H1 (cell line): ENCODE results near the gene SLC5A2. TPM values are rescaled to one million over a fixed set of nuclear protein-coding genes. Genes with fewer than 3 reads are reported as not detected.

Source experiments
- CTCF ChIA-PET: fragments of 300-600 bp; sonication (Branson Sonifier 250); formaldehyde crosslinking; loops from one replicate; lab custom pipeline; 2021; ENCODE audit not compliant: partially characterized antibody; lab: Charles Lee
- POLR2A ChIA-PET: fragments of 300-600 bp; sonication (Branson Sonifier 250); formaldehyde crosslinking; loops from one replicate; lab custom pipeline; 2021; ENCODE audit warnings: inconsistent platforms; ENCODE audit not compliant: partially characterized antibody; lab: Charles Lee
- DNase-seq, 2 experiments: peaks; one replicate each; pipeline versions ENCODE4 v3.0.0 to v3.0.0-alpha.2; 2010 to 2022; ENCODE audit warnings: low spot score in 2 of 2, low read depth in 1 of 2, mixed read lengths in 1 of 2
- FAIRE-seq: peaks from 2 replicates; lab custom pipeline; 2011; peaks lifted over from hg19 to GRCh38; lab: Jason Lieb, UNC
- H2AFZ ChIP-seq: 2 replicates; pipeline ENCODE4 v1.8.1; 2012; ENCODE audit warnings: low read length, inconsistent platforms
- H2AK5ac ChIP-seq: 2 replicates; pipeline ENCODE4 v1.6.1; 2013; ENCODE audit warnings: low read depth, low read length
- H2BK120ac ChIP-seq: replicated peaks from 2 replicates; pipeline ENCODE3; 2013; ENCODE audit warnings: low read depth, low read length, inconsistent platforms
- H2BK12ac ChIP-seq: 2 replicates; pipeline ENCODE4 v1.6.1; 2013; ENCODE audit warnings: low read depth, low read length
- H2BK15ac ChIP-seq: 2 replicates; pipeline ENCODE4 v1.6.1; 2013; ENCODE audit warnings: low read length
- H2BK20ac ChIP-seq: 2 replicates; pipeline ENCODE4 v1.6.1; 2013; ENCODE audit warnings: low read length
- H2BK5ac ChIP-seq: 2 replicates; pipeline ENCODE4 v1.6.1; 2013; ENCODE audit warnings: low read depth, low read length
- H3K14ac ChIP-seq: 2 replicates; pipeline ENCODE4 v1.6.1; 2013; ENCODE audit warnings: inconsistent platforms; ENCODE audit not compliant: insufficient read length
- H3K18ac ChIP-seq: 2 replicates; pipeline ENCODE4 v1.6.1; 2013; ENCODE audit warnings: low read length; ENCODE audit errors: extremely low read depth
- H3K23ac ChIP-seq: 2 replicates; pipeline ENCODE4 v1.6.1; 2013; ENCODE audit warnings: inconsistent platforms; ENCODE audit not compliant: insufficient read length
- H3K23me2 ChIP-seq: 2 replicates; pipeline ENCODE4 v1.6.1; 2013; ENCODE audit warnings: low read depth, low read length
- H3K27ac ChIP-seq: 2 replicates; pipeline ENCODE4 v1.6.1; 2011; ENCODE audit warnings: low read depth, low read length, inconsistent platforms
- H3K27me3 ChIP-seq, 4 experiments: replicated peaks in 1 of 4; 1 replicate in 1 of 4; 2 replicates in 3 of 4; pipeline versions ENCODE4 v1.6.1 to v1.8.1; 2011 to 2013; ENCODE audit warnings: low read length in 3 of 4, mild to moderate bottlenecking in 3 of 4, inconsistent platforms in 2 of 4, mixed read lengths in 2 of 4, moderate library complexity in 1 of 4; ENCODE audit not compliant: control insufficient read depth in 3 of 4, insufficient read depth in 3 of 4; ENCODE audit errors: extremely low read depth in 1 of 4
- H3K36me3 ChIP-seq, 4 experiments: 2 replicates each; pipeline versions ENCODE4 v1.6.1 to v1.8.1; 2011 to 2013; ENCODE audit warnings: mild to moderate bottlenecking in 4 of 4, low read length in 3 of 4, moderate library complexity in 2 of 4, control low read depth in 1 of 4, inconsistent platforms in 1 of 4; ENCODE audit not compliant: insufficient read depth in 4 of 4, control insufficient read depth in 2 of 4
- H3K4ac ChIP-seq: replicated peaks from 2 replicates; pipeline ENCODE3; 2013; ENCODE audit warnings: low read length, low read depth, mixed read lengths, inconsistent platforms; ENCODE audit not compliant: insufficient read length
- H3K4me1 ChIP-seq, 4 experiments: replicated peaks in 1 of 4; 1 replicate in 1 of 4; 2 replicates in 3 of 4; pipeline versions ENCODE4 v1.6.1 to v1.8.1; 2011 to 2013; ENCODE audit warnings: low read length in 3 of 4, inconsistent platforms in 2 of 4, mixed read lengths in 1 of 4; ENCODE audit not compliant: insufficient read depth in 4 of 4, control insufficient read depth in 3 of 4
- H3K4me2 ChIP-seq, 2 experiments: 2 replicates each; pipeline versions ENCODE4 v1.6.1 to v1.8.1; 2011 to 2013; ENCODE audit warnings: low read depth in 2 of 2, low read length in 2 of 2, control low read depth in 1 of 2, inconsistent platforms in 1 of 2, mild to moderate bottlenecking in 1 of 2; ENCODE audit not compliant: insufficient read depth in 1 of 2
- H3K4me3 ChIP-seq, 4 experiments: fragments of 200-600, 300-600 bp in 1 of 4; sonication (generic), shearing (Covaris generic), sonication (Bioruptor Twin) in 1 of 4; 2 replicates each; pipeline versions ENCODE4 v1.5.1 to v1.8.1; 2011 to 2016; ENCODE audit warnings: low read length in 4 of 4, low read depth in 3 of 4, control low read depth in 2 of 4, inconsistent platforms in 2 of 4, mild to moderate bottlenecking in 2 of 4, mixed read lengths in 1 of 4, moderate library complexity in 1 of 4; ENCODE audit not compliant: insufficient read depth in 2 of 4; ENCODE audit errors: extremely low read depth in 1 of 4
- H3K56ac ChIP-seq: replicated peaks from 2 replicates; pipeline ENCODE3; 2013; ENCODE audit warnings: low read depth, mild to moderate bottlenecking, mixed read lengths, low read length, inconsistent platforms; ENCODE audit not compliant: insufficient read length
- H3K79me1 ChIP-seq: 2 replicates; pipeline ENCODE4 v1.6.1; 2013; ENCODE audit warnings: low read depth, low read length, control low read depth
- H3K79me2 ChIP-seq, 2 experiments: 2 replicates each; pipeline versions ENCODE4 v1.6.1 to v1.8.1; 2012 to 2013; ENCODE audit warnings: low read length in 2 of 2, mild to moderate bottlenecking in 2 of 2, inconsistent platforms in 1 of 2; ENCODE audit not compliant: insufficient read depth in 2 of 2, control insufficient read depth in 1 of 2
- H3K9ac ChIP-seq, 4 experiments: replicated peaks in 1 of 4; 1 replicate in 1 of 4; 2 replicates in 3 of 4; pipeline versions ENCODE4 v1.6.1 to v1.8.1; 2011 to 2013; ENCODE audit warnings: low read depth in 3 of 4, low read length in 3 of 4, control low read depth in 2 of 4, mild to moderate bottlenecking in 2 of 4, moderate library complexity in 2 of 4, inconsistent platforms in 1 of 4; ENCODE audit errors: extremely low read depth in 1 of 4
- H3K9me3 ChIP-seq, 2 experiments: 2 replicates each; pipeline versions ENCODE4 v1.6.1 to v1.8.1; 2012 to 2013; ENCODE audit warnings: mild to moderate bottlenecking in 2 of 2, moderate library complexity in 2 of 2, control low read depth in 1 of 2, inconsistent platforms in 1 of 2, low read depth in 1 of 2, low read length in 1 of 2, mixed read lengths in 1 of 2; ENCODE audit not compliant: insufficient read depth in 2 of 2
- H4K20me1 ChIP-seq, 2 experiments: replicated peaks in 1 of 2; 2 replicates each; pipeline versions ENCODE3 to v1.8.1; 2011 to 2013; ENCODE audit warnings: inconsistent platforms in 2 of 2, low read length in 2 of 2, mild to moderate bottlenecking in 1 of 2; ENCODE audit not compliant: insufficient read depth in 2 of 2, control insufficient read depth in 1 of 2
- H4K5ac ChIP-seq: 2 replicates; pipeline ENCODE4 v1.6.1; 2013; ENCODE audit warnings: low read length, low read depth, mixed read lengths, inconsistent platforms; ENCODE audit not compliant: insufficient read length
- H4K8ac ChIP-seq: 2 replicates; pipeline ENCODE4 v1.8.0; 2013; ENCODE audit warnings: mild to moderate bottlenecking, moderate library complexity, low read length, inconsistent platforms; ENCODE audit not compliant: insufficient read depth; ENCODE audit errors: extremely low read depth
- H4K91ac ChIP-seq: replicated peaks from 2 replicates; pipeline ENCODE3; 2013; ENCODE audit warnings: low read length, mixed read lengths, inconsistent platforms; ENCODE audit not compliant: insufficient read length
- EGR1 ChIP-seq: IDR thresholded peaks from 2 replicates; pipeline ENCODE4 v1.6.1; 2011; ENCODE audit warnings: low read depth, low read length, borderline replicate concordance
- SAP30 ChIP-seq: fragments of 300-600 bp; sonication (generic); IDR thresholded peaks from 2 replicates; pipeline ENCODE4 v1.7.1; 2012; ENCODE audit warnings: low read length, moderate library complexity, mild to moderate bottlenecking, inconsistent platforms; ENCODE audit not compliant: insufficient read depth, insufficient replicate concordance
- WGBS, 2 experiments: shearing (Covaris generic) in 1 of 2; methylation state at CpG; one replicate each; pipeline versions ENCODE4 v1.1.6 to v1.1.7; 2013 to 2015; ENCODE audit warnings: low lambda C conversion rate in 2 of 2, mixed read lengths in 2 of 2, inconsistent platforms in 1 of 2, low coverage in 1 of 2, missing lambda C conversion rate in 1 of 2; ENCODE audit not compliant: insufficient replicate concordance in 2 of 2, insufficient coverage in 1 of 2, insufficient read length in 1 of 2; ENCODE audit errors: extremely low coverage in 1 of 2, missing lambda C conversion rate in 1 of 2; 5-methylcytosine and 5-hydroxymethylcytosine counted together
- polyA plus RNA-seq, 7 experiments: library from polyadenylated mRNA; depleted of rRNA in 3 of 7; stranded (reverse) in 5 of 7; unstranded in 2 of 7; fragments of >200 nt in 5 of 7; fragments of 200-250 nt in 2 of 7; gene quantifications; 1 replicate in 5 of 7; 2 replicates in 1 of 7; 4 replicates in 1 of 7; pipeline versions ENCODE4 v1.2.1 to v1.2.3, GENCODE V29; 2011 to 2013; ENCODE audit warnings: missing spikeins in 2 of 7, mixed read lengths in 2 of 7
- total RNA-seq: library from RNA; stranded (reverse); fragmentation: NEBNext Ultra II Directional; extraction: Animal tissue kit (Norgen Biotek cat#: 25700); gene quantifications from 2 replicates; pipeline ENCODE4 v1.2.1, GENCODE V29; 2021

The SLC5A2 gene
- total and polyA plus RNA-seq, 2 of the 8 experiments (the other 6 are each of a cell fraction or from before 2014, with no cell fraction given): 0.56 to 4.4 TPM

DNA sequence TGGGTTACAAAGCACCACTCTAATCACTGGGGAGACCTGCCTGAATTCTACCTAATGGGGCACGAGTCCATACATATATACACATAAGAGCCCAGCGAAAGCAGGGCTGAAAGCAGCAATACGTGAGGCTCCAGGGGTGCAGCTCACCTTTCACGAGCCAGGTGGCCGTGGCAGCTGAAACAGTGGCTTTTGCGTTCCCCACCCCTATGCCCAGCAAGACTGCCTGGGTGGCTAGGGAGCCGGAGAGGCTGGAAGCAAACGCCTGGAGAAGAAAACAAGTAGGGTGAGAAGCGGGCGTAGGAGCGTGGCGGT is 24.6 kb downstream of the SLC5A2 start:
- no peaks in the 10 kb centered on the region for H3K27me3 ChIP-seq
- H2BK5ac ChIP-seq: peak overlapping the region; percentile 32; the same call in 1 of the 2 replicates
- no peak overlapping the region for H3K4ac ChIP-seq
- POLR2A ChIA-PET: interaction anchor here (0.5 to 3.3 kb wide), 24 partner anchors 9 to 239 kb away, joined by 3 to 27 read pairs (median 4); partner anchors contain the start of gene AHSP
- peaks cover 0 to 4% (median 2%) of the 10 kb centered on the region in 4 experiments; a peak in 3 of 7 replicates for H3K4me1 ChIP-seq
- H2AFZ ChIP-seq: no peak overlapping the region
- peak overlapping the region; percentile 67 to 88 (median 86) for H3K4me3 ChIP-seq
- peak overlapping the region in 3 of 4 experiments; percentile 63 to 85 (median 83); a peak in 6 of 7 replicates for H3K9ac ChIP-seq
- CTCF ChIA-PET: interaction anchor here (0.9 to 1.5 kb wide), 4 partner anchors 11 to 361 kb away, joined by 3 to 4 read pairs (median 3); no protein-coding TSS in a partner anchor
- no peak for TF ChIP-seq EGR1
- TF ChIP-seq SAP30: peak; percentile 63
- peak overlapping the region; percentile 48; the same call in 1 of the 2 replicates for H3K18ac ChIP-seq
- peaks cover 0 to 6% of the 10 kb centered on the region in 2 experiments; a peak in 1 of 4 replicates for H3K79me2 ChIP-seq
- 0 out of 2 replicates have a peak overlapping the region, but pooled peaks have one; percentile 22 for H4K8ac ChIP-seq
- H2BK12ac ChIP-seq: no peak overlapping the region
- H4K20me1 ChIP-seq: no peaks in the 10 kb centered on the region
- no peak overlapping the region for H2AK5ac ChIP-seq
- no peak overlapping the region for H3K14ac ChIP-seq
- 3% methylated on average over 11 of the region's 12 CpGs; no CpG with 5 or more reads in 1 of the 2 experiments for WGBS, 2 experiments
- no peak overlapping the region for H2BK20ac ChIP-seq
- no peak overlapping the region for H4K5ac ChIP-seq
- H2BK15ac ChIP-seq: 0 out of 2 replicates have a peak overlapping the region, but pooled peaks have one; percentile 95
- H3K27ac ChIP-seq: peak overlapping the region; percentile 64; the same call in 1 of the 2 replicates
- no peaks in the 10 kb centered on the region for H3K36me3 ChIP-seq
- H3K79me1 ChIP-seq: 0 out of 2 replicates have a peak, but pooled peaks cover 2% of the 10 kb centered on the region
- FAIRE-seq: no peak
- no peak overlapping the region for H3K56ac ChIP-seq
- H3K4me2 ChIP-seq: peak overlapping the region; percentile 90 to 95
- no peak overlapping the region for H3K23ac ChIP-seq
- no peak overlapping the region for H4K91ac ChIP-seq
- H3K9me3 ChIP-seq: no peaks in the 10 kb centered on the region
- DNase-seq: no peak
- peaks cover 4% of the 10 kb centered on the region; the same call in 1 of the 2 replicates for H3K23me2 ChIP-seq
- no peak overlapping the region for H2BK120ac ChIP-seq
